GM18909 (cell line): ENCODE results near the gene KCNJ10.
A peak's percentile ranks its signal among the peaks of the same experiment; 100 is the strongest.
"Not testable (repeated sequence)": the region's sequence is repeated elsewhere in the genome, so short reads cannot be mapped to it uniquely, and the experiment has no call there.

ENCODE experiments used
- ATAC-seq: cut with Tn5 transposase; IDR thresholded peaks from one replicate; pipeline ENCODE4 v1.9.1; 2021; ENCODE audit warnings: mild to moderate bottlenecking; ENCODE audit not compliant: unreplicated experiment, poor library complexity

The KCNJ10 gene

DNA sequence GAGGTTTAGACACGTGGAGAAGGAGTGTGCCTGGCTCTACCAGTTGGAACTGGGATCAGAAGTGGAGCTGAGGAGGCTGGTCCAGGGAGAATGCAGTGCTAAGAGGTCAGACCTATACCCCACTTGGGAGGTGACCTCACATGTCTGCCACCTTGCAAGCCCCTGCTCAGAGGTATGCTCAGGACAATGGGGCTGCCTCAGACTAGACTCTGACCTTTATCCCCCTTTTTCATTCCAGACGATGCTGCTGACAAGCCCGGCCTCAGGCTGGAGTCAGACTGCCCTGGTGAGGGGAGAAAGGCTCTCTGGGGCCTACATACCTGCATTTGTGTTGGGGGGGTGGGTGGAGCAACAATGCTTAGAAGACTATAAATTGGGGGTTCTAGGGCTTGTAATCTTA lies 5.2 kb downstream of the KCNJ10 start:
- ATAC-seq: no peak

DNA sequence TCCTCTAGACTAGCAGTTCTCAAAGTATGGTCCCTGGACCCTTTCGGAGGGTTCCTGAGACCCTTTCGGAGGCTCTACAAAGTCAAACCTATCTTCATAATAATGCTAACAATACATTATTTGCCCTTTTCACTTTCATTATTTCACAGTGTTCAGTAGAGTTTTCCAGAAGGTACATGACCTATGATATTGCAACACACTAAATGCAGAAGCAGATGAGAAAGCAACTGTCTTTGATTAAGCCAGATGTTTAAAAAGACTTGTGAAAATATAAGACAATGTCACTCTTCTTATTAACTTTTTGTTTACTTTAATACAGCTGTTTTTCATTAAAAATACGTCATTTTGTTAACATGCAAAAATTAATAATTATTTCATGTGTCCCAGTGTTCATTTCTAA lies 5.8 kb downstream of the KCNJ10 start:
- no peak for ATAC-seq

DNA sequence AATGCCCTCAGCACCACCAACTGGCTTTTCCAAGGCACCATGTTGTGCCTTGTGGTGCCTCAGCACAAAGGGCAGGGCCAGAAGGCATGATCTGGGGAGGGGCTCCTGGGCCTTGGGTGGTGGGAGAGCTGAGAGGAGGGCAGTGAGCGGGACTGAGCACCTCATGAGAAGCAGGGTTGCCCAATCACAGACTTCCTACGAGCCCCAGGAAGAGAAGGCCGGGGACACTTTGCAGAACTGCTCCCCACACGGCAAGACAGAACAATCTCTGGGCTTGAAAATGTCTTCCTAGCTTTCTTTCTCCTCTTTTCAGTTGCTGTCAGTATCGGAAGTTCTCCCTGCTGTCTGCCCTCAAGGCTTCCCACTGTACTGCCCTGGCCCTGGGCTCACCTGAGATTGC lies 6.8 kb downstream of the KCNJ10 start:
- no peak for ATAC-seq

DNA sequence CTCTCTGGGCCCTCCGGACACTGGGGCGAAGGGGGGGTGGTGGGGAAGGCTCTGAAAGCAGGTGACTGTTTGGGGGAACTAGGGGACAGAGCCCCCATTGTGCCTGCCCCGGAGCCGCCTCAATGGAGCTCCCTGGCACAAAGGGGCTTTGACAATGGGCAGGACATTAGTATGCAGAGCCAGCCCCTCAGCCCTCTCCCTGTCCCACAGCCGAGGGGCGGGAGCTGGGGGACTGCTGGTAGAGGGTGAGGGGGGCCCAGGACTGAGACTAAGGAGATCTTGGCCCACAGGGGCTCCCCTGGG lies 7.8 kb downstream of the KCNJ10 start:
- no peak for ATAC-seq

DNA sequence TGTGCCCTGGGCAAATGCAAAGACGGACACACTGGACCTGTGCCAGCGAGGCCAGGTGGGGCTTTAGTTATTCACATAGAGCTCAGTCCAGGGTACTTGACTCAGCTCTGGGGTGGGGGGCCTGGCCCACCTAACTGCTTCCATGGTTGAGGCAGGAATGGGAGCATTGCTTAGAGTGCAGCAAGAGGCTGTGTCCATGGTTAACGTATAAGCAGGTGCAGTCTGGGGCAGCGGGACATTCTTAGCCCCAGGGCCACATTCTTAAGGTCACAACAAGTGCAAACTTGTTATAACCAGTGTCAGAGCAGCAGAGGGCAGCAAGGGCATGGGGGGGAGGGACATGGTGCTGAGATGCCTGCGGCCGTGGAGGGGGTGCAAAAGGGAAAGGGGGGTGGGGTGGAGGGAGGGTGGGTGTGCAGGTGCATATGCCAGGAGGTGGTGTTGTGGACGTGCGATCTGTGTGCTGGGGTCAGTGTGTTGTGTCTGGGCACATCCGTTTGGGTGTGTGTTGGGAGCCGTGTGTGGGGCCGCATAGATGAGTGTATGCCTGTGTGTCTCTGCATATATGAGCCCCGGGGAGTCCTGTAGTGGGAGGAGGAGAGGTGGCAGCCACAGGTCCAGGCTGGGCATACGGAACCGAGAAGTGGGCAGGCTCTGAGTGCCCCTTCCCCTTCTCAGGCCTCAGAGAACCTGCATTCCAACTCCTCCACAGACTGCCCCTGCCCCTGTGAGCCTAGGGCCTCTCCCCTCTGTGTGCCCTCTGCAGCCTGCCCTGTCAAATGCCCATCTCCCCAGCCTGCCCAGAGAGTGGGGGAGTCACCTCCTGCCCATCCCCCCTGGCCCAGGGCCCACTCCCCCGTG lies 8.4 kb downstream of the KCNJ10 start:
- no peak for ATAC-seq

DNA sequence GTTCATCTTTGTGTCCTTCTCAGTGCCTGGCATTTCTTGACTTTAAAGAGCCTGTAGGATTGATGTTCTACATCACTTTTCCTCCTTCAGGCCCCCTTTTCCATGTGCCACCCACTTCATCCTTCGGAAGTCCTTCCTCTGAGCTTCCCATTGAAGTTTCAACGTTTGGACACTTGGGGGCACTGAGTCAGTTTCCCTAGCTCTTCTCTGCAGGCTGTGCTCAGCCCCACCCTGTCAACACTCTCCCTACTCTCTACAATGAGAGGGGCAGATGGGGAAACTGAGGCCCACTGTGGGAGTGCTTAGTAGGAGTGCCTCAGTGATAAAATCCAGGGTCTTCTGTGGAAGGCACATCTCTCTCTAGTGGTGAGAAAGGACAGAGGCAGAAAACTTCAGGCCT lies 11.9 kb downstream of the KCNJ10 start:
- no peak for ATAC-seq

DNA sequence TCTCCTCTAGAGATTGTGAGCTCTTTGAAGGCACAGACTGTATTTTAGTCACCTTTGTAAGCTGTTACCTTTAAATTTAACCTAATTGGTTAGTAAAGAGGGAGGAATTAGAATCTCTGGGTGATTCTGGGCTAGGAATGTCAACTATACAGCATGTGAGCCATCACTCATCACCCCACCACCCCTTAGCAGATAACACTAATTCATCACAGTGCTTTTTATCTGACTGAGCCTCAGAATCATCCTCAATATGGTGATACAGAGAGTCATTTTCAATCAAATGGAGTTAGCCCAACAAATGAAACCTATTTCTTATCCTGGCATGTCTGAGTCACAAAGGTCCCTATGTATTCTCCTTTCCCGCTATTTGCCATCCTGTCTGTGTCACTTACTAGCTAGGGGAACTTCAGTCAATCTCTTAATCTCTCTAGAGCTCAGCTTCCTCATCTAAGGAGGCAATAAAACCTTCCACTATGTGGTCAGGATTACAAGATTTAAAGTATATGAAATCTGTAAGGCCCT lies 13.3 kb downstream of the KCNJ10 start:
- no peak for ATAC-seq

DNA sequence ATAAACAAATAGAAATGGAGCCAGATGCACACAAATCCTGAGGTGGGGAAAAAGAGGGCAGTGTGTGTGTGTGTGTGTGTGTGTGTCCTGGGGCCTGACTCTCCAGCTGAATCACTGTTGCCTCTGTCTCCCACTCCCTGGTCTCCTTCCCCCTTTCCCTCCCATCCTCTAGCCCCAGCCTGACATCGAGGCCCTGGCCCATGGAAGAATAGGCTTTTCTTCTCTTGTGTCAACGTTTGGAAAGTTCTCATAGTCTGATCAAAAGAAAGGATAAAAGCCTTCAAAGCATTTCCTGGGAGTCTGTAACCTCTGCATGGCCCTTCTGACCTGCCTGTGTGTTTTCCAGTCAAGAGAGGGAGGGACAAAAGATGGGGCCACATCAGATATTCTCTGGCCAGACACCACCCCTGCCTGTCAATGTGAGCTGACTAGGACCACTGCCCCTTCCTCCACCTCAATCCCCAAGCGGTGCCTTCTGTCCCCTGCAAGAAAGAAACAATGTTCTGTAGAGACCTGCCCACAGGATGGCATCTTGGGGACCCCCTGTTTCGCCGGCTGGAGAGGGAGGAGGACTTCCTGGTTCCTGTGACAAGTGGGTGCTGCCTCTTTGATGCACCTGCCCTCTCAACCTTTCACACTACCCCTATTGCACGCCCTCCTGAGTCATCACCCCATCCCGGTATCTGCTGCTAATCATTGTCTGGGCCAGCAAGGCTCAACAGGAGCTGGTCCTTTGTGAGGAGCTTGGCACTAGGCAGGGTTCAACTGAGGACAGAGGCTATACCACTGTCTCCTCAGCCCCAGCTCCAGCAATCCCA lies 16.2 kb downstream of the KCNJ10 start:
- no peak for ATAC-seq

DNA sequence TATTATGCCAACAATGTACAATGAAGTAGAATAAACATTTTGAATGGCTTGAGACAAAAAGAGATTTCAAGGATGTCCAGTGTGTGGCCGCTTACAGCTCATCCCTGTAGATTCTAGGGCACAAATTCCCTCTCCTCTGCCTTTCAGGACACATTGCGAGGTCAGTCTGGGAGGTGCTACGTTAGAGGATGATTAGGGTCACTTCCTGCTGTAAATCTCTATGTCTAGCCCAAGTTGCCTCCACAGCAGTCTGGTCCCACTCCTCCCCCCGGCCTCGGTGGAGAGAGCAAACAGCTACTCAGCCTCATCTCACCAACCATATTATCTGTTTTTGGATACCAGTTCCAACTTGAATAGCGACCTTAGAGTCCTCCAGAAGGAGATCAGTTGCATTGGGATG lies 17.0 kb downstream of the KCNJ10 start:
- ATAC-seq: no peak

DNA sequence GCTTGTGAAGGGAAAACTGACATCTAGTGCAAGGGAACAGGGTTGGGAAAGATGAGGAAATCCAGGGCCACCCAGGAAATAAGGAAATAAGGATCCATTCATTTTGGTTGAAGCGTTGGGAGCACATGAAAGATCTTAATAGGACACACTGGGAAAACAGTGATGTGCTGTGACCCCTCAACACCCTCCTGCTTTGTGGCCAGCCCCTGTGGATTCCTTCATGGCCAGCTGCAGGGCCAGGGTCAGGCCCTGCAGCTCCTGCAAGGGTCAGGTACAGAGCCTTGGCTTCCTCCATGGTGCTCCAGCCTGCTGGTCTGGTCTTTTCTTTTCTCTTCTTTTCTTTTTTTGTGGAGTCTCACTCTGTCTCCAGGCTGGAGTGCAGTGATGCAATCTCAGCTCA lies 19.3 kb downstream of the KCNJ10 start:
- ATAC-seq: no peak

DNA sequence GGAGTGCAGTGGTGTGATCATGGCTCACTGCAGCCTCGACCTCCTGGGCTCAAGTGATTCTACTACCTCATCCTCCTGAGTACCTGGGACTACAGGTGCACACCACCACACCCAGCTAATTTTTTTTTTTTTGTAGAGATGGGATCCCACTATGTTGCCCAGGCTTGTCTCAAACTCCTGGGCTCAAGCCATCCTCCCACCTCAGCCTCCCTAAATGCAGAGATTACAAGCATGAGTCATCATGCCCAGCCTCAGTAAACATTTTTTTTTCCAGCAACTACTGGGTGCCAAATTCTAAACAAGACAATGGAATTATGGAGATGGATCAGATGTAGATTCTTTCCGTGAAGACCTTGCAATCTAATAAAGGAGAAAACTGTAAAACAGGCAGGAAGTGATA lies 19.8 kb downstream of the KCNJ10 start:
- not testable (repeated sequence) for ATAC-seq

DNA sequence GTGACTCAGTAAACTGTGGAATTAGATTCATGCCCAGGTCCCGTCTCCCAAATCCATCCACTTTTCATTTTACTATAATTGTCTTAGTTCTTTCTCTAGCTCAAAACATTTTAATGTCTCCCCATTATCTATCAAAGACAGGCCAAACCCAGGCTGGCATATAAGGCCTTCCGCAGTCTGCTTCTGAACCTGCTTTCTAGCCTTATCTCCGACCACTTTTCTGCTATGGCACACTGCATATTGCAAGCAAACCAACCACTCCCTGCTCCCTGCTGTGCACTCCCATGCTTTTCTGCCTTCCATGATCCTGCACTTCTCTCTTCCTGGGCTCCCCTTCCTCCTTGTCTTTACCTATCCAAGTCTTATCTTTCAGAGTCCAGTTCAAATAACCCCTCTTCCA lies 20.9 kb downstream of the KCNJ10 start:
- ATAC-seq: no peak

DNA sequence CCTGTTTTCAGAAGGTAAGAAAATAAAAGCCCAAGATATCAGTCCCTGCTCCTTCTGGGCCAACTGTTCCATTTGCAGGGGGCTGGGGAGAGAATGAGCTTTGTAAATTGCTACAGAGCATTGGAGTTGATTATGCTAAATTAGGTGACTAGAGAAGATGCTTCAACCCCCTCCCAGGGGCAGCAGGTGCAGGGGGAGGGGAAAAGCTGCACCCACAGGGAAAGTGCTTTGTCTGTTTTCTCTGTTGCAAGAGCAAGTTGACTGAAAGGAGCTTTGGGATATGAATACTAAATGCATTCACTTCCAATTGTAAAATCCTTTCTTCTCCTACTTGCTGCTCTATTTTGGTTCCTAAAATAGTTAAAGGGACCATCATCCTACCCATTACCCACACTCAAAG lies 21.6 kb downstream of the KCNJ10 start:
- no peak for ATAC-seq

DNA sequence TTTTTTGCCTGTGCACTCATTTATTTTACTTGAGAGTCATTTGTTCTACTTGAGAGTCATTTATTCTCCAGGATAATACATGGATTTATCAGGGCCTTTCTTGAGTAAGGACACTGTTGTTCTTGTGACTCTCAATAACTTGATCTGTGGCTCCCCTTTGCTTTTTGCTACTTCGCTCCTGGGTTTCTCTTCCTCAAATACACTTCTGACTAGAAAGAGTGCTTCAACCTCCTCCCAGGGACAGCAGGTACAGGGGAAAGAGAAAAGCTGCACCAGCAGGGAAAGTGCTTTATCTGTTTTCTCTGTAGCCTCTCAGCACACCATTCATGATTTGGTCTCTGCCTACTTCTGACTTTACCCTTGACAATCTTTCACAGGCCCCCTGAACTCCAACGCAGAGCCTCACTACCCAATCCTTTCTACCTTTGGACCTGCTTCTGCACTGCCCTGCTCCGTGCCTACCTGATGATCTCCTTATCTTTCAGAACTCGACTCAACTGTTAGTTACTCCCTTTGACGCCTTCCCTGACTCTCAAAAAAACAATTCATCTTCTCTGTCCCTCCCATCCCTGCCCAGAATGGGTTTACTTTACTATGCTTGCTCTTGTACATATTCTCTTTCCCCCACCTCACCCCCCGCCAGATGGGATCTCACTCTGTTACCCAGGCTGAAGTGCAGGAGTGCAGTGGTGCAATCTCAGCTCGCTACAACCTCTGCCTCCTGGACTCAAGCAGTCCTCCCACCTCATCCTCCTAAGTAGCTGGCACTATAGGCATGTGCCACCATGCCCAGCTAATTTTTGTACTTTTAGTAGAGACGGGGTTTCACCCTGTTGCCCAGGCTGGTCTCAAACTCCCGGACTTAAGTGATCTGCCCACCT lies 22.6 kb downstream of the KCNJ10 start:
- peak; percentile 37 for ATAC-seq

DNA sequence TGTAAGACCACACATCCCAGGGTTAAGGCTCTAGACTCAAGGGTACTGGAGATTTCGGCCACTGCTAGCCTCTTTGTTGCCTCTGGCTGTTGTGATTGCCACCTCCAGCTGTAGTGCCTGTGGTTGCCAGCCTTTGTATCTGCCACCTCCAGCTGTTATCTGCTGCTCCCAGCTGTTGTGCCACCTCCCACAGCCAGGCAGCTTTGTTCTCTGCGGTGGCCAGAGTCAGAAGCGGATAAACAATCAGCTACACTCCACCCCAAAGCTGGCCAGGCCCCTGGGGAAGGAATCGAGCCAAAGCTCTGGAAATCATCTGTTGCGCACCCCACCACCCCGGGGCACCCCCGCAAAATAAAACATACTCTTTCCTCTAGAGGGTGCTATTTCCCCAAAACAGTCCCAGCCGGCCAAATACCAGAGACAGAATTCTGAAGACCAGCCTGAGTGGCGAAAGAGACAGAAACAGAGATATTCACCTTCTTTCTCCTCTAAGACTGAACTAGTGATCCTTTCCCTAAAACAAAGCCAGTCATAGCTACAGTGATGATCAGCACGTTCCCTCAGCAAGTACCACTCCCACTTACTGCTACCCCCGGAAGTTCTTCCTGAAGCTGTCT lies 23.4 kb downstream of the KCNJ10 start:
- ATAC-seq: peak; percentile 68

DNA sequence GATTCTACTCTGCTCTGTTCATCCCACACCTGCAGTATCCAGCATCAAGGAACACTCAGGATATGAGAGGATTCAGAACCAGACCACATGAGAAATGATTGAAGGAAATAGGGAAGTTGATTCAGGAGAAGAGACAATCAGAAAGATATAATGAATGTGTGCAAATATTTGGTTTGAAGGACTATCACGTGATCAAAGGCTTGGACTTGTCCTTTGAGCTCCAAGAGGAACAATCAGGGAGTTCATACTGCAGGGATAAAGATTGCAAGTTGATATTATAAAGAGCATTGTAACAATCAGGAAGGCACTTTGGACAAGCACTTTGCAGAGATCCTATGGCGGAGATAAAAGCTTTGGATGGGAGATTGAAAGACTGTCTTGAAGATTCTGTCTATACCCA lies 24.3 kb downstream of the KCNJ10 start:
- ATAC-seq: no peak

DNA sequence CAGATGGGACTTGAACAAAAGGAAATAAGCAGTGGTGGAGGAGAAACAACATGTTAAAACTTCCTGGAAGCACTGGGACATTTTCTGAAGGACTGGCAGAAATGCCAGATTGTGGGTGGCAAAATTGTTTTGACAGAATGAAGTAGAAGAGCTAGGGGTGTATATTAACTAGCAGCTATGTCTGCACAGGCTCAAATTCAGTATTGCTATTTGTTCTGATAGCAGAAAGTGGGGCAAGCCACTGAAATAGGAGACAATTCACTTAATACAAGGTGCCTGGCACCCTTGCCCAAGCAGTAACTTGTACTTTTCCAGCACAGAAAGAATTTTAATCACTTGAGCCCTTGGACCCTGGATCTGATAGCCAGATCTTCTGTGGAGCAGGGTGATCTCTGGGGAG lies 26.4 kb downstream of the KCNJ10 start:
- ATAC-seq: no peak

DNA sequence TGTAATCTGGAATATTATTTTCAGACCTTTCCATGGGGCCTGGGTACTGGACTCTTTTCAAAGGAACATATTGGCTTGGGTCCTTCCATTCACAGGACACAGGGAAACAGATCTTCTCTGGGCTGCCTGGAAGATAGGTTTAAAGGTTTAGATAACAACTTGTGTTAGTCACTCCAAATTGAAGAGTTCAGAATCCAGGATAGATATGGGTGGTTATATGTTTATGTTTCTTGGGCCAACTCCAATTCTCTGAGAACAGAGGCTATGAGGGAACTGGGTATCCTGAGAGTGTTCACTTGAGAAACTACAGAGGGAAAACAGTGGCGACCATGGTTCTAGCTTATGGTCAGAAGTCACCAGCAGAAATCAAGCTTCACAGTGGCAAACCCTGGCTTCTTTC lies 29.5 kb downstream of the KCNJ10 start:
- ATAC-seq: no peak

DNA sequence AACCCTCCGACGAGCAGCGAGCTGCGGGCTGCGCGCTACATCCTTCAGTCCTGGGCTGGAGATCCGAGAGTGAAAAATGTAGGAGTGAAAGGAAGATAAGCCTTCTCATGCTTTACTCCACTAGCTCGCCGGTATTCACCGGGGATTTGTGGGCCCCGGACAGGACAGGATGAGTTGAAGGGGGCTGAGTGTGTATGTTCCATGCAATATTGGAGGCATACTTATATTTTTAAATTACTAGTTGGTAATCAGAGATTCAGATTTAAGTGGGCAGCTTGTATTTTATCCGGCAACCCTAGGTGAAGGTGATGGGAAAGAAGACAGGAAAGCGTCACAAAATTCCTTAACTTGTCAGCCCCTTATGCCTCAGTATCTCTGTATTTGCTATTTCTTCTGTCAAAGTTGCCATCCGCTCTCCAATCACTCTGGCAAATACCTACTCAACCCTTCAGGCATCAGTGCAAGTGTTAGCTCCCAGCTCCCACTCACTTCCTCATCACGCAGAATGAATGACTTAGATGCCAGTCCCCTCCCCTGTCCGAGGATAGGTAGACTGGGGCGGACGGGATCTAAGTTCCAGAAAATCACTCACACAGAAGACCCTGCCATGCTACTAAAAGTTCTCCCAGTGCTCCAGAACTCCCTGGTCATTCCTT lies 37.7 kb downstream of the KCNJ10 start:
- no peak for ATAC-seq
